Gastrocnemius medialis (tissue), 4 donors: ENCODE results near the gene AGRN.

ENCODE experiments used
- CTCF ChIP-seq, 5 experiments: fragments of 450-650 bp in 3 of 5; fragments of 200-600 bp in 2 of 5; sonication (generic) in 2 of 5; IDR thresholded peaks in 4 of 5; conservative IDR thresholded peaks in 1 of 5; 1 replicate in 4 of 5; 2 replicates in 1 of 5; pipeline ENCODE4 v1.5.1; 2016 to 2019; ENCODE audit warnings: antibody characterized with exemption in 5 of 5, mild to moderate bottlenecking in 3 of 5, moderate library complexity in 3 of 5
- POLR2A ChIP-seq, 2 donors: fragments of 450-650 bp; IDR thresholded peaks; one replicate each; pipeline ENCODE4 v1.6.1; 2017; ENCODE audit warnings: antibody characterized with exemption in 2 of 2, mild to moderate bottlenecking in 2 of 2, moderate library complexity in 2 of 2

- TF ChIP-seq CTCF (IDR thresholded peaks at IDR 0.05 in 4 of 5, conservative IDR thresholded peaks at IDR 0.05 in 1 of 5) (peak in 1 of 5 experiments; percentile 24), POLR2A (IDR thresholded peaks at IDR 0.05) (peak; percentile 19 to 40)
These were observed 19.4 kb upstream of the AGRN start for GRCh38 chr1:1000357-1001056.
